ENCODE measurements around the gene SAMD15.
"Not testable (repeated sequence)": the region's sequence is repeated elsewhere in the genome, so short reads cannot be mapped to it uniquely, and the experiment has no call there.

SAMD15 gene

GRCh38 chr14:77376771-77377501, at the start of gene SAMD15, which contains the start of gene TMED8:
Gene SAMD15 (plus strand): TSS chr14:77377379. CDS start chr14:77377419, 40 bp downstream.
Gene TMED8 (minus strand): TSS chr14:77377094. CDS start chr14:77377053, 41 bp downstream.
- TF ChIP-seq POLR2A (IDR thresholded peaks at IDR 0.05; ENCODE audit: low read length) = peak; percentile 49
- TF ChIP-seq GATA1 (IDR thresholded peaks at IDR 0.05; ENCODE audit: low read depth, low read length) = no peak
- DNase-seq = peak; percentile 88 to 92

GRCh38 chr14:77329872-77330271, 47.3 kb upstream of the SAMD15 start:
- no peak for TF ChIP-seq POLR2A (IDR thresholded peaks at IDR 0.05; ENCODE audit: low read length)
- no peak for TF ChIP-seq GATA1 (IDR thresholded peaks at IDR 0.05; ENCODE audit: low read depth, low read length)
- DNase-seq = no peak

- no peak for TF ChIP-seq GATA1 (IDR thresholded peaks at IDR 0.05; ENCODE audit: low read depth, low read length)
- no peak for TF ChIP-seq POLR2A (IDR thresholded peaks at IDR 0.05; ENCODE audit: low read length)
- DNase-seq = no peak
Measured at GRCh38 chr14:77335576-77335975, 41.6 kb upstream of the SAMD15 start.

- DNase-seq = not testable (repeated sequence)
Measured at GRCh38 chr14:77337255-77337654, 39.9 kb upstream of the SAMD15 start.

GRCh38 chr14:77337880-77338279, 39.3 kb upstream of the SAMD15 start:
- no peak for DNase-seq
- TF ChIP-seq GATA1 (IDR thresholded peaks at IDR 0.05; ENCODE audit: low read depth, low read length) (no peak), POLR2A (IDR thresholded peaks at IDR 0.05; ENCODE audit: low read length) (no peak)

- TF ChIP-seq GATA1 (IDR thresholded peaks at IDR 0.05; ENCODE audit: low read depth, low read length) (no peak), POLR2A (IDR thresholded peaks at IDR 0.05; ENCODE audit: low read length) (no peak)
- no peak for DNase-seq
Measured at GRCh38 chr14:77338302-77338701, 38.9 kb upstream of the SAMD15 start.

- DNase-seq = no peak
- TF ChIP-seq POLR2A (IDR thresholded peaks at IDR 0.05; ENCODE audit: low read length) (no peak), GATA1 (IDR thresholded peaks at IDR 0.05; ENCODE audit: low read depth, low read length) (no peak)
Measured at GRCh38 chr14:77339407-77339806, 37.8 kb upstream of the SAMD15 start.

- no peak for DNase-seq
- TF ChIP-seq POLR2A (IDR thresholded peaks at IDR 0.05; ENCODE audit: low read length) = no peak
Measured at GRCh38 chr14:77340389-77340788, 36.8 kb upstream of the SAMD15 start.

- no peak for DNase-seq
- TF ChIP-seq GATA1 (IDR thresholded peaks at IDR 0.05; ENCODE audit: low read depth, low read length) (no peak), POLR2A (IDR thresholded peaks at IDR 0.05; ENCODE audit: low read length) (no peak)
Measured at GRCh38 chr14:77342726-77343397, 34.3 kb upstream of the SAMD15 start.

GRCh38 chr14:77343662-77344061, 33.5 kb upstream of the SAMD15 start:
- TF ChIP-seq GATA1 (IDR thresholded peaks at IDR 0.05; ENCODE audit: low read depth, low read length) = no peak
- TF ChIP-seq POLR2A (IDR thresholded peaks at IDR 0.05; ENCODE audit: low read length) = no peak
- no peak for DNase-seq

GRCh38 chr14:77344377-77344996, 32.7 kb upstream of the SAMD15 start:
- no peak for DNase-seq
- TF ChIP-seq POLR2A (IDR thresholded peaks at IDR 0.05; ENCODE audit: low read length) = no peak
- no peak for TF ChIP-seq GATA1 (IDR thresholded peaks at IDR 0.05; ENCODE audit: low read depth, low read length)

- no peak for TF ChIP-seq POLR2A (IDR thresholded peaks at IDR 0.05; ENCODE audit: low read length)
- TF ChIP-seq GATA1 (IDR thresholded peaks at IDR 0.05; ENCODE audit: low read depth, low read length) = no peak
- no peak for DNase-seq
Measured at GRCh38 chr14:77346495-77346894, 30.7 kb upstream of the SAMD15 start.

- DNase-seq = no peak
- TF ChIP-seq POLR2A (IDR thresholded peaks at IDR 0.05; ENCODE audit: low read length) (no peak), GATA1 (IDR thresholded peaks at IDR 0.05; ENCODE audit: low read depth, low read length) (no peak)
Measured at GRCh38 chr14:77347751-77348150, 29.4 kb upstream of the SAMD15 start.

GRCh38 chr14:77353469-77354141, 23.6 kb upstream of the SAMD15 start:
- TF ChIP-seq GATA1 (IDR thresholded peaks at IDR 0.05; ENCODE audit: low read depth, low read length) = no peak
- no peak for TF ChIP-seq POLR2A (IDR thresholded peaks at IDR 0.05; ENCODE audit: low read length)

More at GRCh38 chr14:77353469-77354141, 23.6 kb upstream of the SAMD15 start:
- DNase-seq = no peak
